Peyer's patch (tissue), 4 donors: ENCODE measurements around the gene SEL1L3.

Experiments used
- CTCF ChIP-seq, 6 experiments: fragments of 450-650 bp in 4 of 6; fragments of 200-600 bp in 2 of 6; sonication (generic) in 1 of 6; IDR thresholded peaks; one replicate each; pipeline ENCODE4 v1.5.1; 2017 to 2019; ENCODE audit warnings: antibody characterized with exemption in 6 of 6, mild to moderate bottlenecking in 3 of 6, moderate library complexity in 1 of 6
- POLR2A ChIP-seq, 2 donors: fragments of 450-650 bp; IDR thresholded peaks; one replicate each; pipeline ENCODE4 v1.5.1; 2017; ENCODE audit warnings: antibody characterized with exemption in 2 of 2, mild to moderate bottlenecking in 2 of 2, moderate library complexity in 2 of 2

DNA sequence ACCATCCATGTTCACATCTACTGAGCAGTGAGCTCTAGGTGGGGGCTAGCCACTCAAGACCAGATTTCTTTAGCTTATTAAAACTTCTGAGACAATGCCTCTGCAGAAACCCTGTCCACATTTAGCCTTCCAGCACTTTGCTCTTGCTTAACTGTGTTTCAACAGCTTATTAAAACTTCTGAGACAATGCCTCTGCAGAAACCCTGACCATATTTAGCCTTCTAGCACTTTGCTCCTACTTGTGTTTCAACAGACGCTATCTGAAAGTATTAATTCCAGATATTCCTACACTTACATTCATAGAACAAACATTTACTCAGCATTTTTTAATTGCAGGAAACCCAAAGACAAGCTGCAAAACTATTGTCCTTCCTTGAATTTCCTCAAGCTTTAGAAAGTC is 91.9 kb downstream of the SEL1L3 start:
- TF ChIP-seq POLR2A (IDR thresholded peaks at IDR 0.05) (no peak), CTCF (IDR thresholded peaks at IDR 0.05) (no peak)
